ENCODE data around the gene BRWD1.
A peak's percentile ranks its signal among the peaks of the same experiment; 100 is the strongest.

BRWD1 gene

DNA sequence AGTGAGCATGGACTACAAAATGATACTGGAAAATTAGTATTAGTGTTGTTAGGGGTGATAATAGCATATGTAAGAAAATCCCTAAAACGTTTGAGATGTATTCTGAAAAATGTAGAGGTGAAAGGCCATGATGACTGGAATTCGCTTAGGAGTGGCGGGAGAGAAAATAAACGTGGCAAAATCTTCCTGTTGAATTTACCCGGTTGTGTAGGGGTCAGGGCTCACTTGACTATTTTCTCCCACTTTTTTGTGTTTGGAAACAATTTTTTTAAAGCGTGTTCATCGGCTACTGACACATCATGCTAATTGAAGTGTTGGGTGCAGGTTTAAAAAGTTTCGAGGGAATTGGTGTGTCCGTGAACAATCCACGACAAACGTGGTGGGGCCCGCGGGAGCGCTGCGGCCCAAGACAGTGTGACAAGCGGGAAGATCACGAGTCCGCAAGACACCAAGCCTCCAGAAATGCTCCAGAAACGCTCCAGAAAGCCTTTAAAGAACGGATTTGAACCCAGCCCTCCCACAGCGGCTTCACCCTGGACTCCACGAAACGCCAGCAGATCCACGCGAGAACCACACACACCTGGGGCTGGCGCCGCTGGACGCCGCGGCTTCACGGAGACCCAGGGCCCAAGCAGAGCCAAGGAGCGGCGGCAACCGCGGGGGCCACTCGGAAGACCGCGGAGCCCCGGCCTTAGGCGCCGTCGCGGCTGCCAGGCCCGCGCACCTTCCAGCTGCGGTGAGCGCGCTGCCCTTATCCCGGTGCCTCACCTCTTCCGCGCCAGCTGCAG, 130.8 kb downstream of the BRWD1 start:
- DNase-seq (ENCODE audit: low spot score): peak; percentile 25
- in situ Hi-C loops (cut with MboI; ENCODE audit: low sequenced_read_pairs, unreplicated experiment): loop anchor here (25.0 kb wide), 1 partner anchor 205 kb away; a partner anchor contains a TSS
- TF ChIP-seq, protein P1, sequence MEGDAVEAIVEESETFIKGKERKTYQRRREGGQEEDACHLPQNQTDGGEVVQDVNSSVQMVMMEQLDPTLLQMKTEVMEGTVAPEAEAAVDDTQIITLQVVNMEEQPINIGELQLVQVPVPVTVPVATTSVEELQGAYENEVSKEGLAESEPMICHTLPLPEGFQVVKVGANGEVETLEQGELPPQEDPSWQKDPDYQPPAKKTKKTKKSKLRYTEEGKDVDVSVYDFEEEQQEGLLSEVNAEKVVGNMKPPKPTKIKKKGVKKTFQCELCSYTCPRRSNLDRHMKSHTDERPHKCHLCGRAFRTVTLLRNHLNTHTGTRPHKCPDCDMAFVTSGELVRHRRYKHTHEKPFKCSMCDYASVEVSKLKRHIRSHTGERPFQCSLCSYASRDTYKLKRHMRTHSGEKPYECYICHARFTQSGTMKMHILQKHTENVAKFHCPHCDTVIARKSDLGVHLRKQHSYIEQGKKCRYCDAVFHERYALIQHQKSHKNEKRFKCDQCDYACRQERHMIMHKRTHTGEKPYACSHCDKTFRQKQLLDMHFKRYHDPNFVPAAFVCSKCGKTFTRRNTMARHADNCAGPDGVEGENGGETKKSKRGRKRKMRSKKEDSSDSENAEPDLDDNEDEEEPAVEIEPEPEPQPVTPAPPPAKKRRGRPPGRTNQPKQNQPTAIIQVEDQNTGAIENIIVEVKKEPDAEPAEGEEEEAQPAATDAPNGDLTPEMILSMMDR (IDR thresholded peaks at IDR 0.05; ENCODE audit: borderline replicate concordance, control extremely low read depth, extremely low read depth, insufficient read depth, missing control alignments): no peak

DNA sequence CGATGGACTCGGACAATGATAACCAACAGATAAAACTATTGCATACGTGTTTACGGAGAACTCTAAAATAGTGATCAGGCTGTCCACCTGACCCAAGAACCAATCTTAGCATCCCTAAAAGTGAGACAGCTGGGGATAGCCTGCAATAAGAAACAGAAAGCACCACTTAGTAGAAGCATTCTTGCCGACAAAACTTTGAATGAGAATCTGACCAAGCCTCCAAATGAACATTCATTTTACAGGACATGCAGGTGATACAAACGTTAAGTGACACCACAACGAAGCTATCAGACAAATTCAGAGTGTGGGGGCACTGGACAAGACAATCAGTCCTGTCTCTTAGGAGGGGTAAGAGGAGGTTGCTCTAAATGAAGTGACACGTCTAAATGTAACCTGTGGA, 131.4 kb downstream of the BRWD1 start:
- DNase-seq (ENCODE audit: low spot score): no peak
- TF ChIP-seq, protein P1 (IDR thresholded peaks at IDR 0.05; ENCODE audit: borderline replicate concordance, control extremely low read depth, extremely low read depth, insufficient read depth, missing control alignments): no peak
- in situ Hi-C loops (cut with MboI; ENCODE audit: low sequenced_read_pairs, unreplicated experiment): loop anchor here (25.0 kb wide), 1 partner anchor 205 kb away; a partner anchor contains a TSS

DNA sequence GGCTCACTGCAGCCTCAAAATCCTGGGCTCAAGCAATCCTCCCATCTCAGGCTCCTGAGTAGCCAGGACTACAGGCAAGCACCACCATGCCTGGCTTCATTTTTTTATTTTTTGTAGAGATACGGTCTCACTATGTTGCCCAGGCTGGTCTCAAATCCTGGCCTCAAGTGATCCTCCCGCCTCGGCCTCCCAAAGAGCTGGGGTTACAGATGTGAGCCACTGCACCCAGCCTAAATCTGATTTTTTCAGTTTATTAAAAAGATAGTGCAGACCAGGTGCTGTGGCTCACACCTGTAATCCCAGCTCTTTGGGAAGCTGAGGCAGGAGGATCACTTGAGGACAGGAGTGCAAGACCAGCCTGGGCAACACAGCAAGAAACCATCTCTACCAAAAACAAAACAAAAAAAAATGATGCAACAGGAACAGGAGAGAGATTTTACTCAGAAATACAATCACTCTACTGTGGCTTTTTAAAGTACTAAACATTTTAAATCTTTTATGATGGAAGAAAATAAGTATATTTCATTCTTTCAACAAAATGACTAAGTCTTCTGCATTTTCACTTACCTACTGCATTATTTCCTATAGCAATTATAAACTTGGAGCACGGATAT, 132.1 kb downstream of the BRWD1 start:
- in situ Hi-C loops (cut with MboI; ENCODE audit: low sequenced_read_pairs, unreplicated experiment): loop anchor here (25.0 kb wide), 1 partner anchor 206 kb away; a partner anchor contains a TSS
- DNase-seq (ENCODE audit: low spot score): no peak
- TF ChIP-seq, protein P1 (IDR thresholded peaks at IDR 0.05; ENCODE audit: borderline replicate concordance, control extremely low read depth, extremely low read depth, insufficient read depth, missing control alignments): no peak

DNA sequence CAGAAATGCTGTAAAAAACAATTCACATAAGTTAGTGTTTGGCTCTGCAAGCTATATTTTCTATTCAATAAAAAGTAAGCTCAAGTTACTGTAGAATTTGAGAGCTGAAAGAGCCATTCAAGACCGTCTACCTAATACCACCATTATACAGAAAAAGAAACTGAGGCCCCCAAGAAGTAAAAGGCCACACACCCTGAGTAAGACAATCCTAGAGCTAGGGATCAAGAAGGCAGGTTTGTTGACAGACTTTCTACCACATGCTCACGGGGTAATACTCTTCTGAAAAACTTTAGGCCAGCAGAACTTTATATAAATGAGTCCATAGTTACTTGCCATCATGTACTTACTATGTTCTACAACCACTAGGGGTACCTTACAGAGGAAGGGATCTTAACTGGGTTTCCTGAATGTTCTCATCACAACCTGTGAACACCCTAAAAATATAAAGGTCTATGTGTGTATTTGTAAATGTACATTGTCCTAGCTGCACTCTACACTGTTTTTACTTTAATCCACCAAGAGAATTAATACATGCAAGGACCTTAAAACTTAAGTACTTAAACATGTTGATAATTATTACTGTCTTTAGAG, 132.9 kb downstream of the BRWD1 start:
- in situ Hi-C loops (cut with MboI; ENCODE audit: low sequenced_read_pairs, unreplicated experiment): loop anchor here (25.0 kb wide), 1 partner anchor 207 kb away; a partner anchor contains a TSS
- TF ChIP-seq, protein P1 (IDR thresholded peaks at IDR 0.05; ENCODE audit: borderline replicate concordance, control extremely low read depth, extremely low read depth, insufficient read depth, missing control alignments): no peak
- DNase-seq (ENCODE audit: low spot score): no peak

DNA sequence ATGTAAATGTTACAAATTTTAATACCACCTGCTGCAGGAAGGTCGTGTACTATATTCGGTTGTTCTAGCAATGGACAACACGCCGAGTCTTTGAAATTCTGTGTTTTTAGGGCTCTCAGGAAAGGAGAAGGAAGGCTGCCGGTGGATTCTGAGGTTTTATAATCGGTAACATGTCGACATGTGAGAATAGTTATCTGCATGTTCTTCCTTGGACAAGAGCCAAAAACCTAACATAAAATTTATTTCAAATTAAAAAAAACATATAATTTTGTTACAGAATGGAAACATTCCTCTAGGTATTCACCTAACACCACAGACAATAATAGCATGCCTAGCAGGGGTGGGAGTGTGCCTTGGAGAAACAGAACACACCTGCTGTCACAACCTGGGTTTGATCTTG, 135.0 kb downstream of the BRWD1 start:
- DNase-seq (ENCODE audit: low spot score): no peak
- in situ Hi-C loops (cut with MboI; ENCODE audit: low sequenced_read_pairs, unreplicated experiment): loop anchor here (25.0 kb wide), 1 partner anchor 209 kb away; a partner anchor contains a TSS

DNA sequence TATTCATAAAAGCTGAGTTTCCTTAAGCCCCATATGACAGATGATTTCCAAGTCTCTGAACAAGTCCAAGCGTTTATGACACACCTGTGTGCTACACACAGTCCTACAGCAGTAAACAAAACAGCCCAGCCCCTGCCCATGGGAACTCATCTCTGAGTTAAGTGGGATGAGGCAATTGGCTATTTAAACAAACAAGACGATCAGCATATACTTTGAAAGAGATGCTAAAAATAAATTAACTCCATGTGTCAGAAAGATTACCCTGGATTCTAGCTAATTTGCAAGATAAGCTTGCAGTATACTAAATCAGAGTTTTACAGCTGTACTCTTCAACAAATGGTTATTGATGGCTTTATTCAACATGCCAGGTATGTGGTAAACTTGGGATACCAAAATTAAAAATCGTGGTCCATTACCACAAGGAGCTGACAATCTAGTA, 137.1 kb downstream of the BRWD1 start:
- DNase-seq (ENCODE audit: low spot score): no peak
- in situ Hi-C loops (cut with MboI; ENCODE audit: low sequenced_read_pairs, unreplicated experiment): loop anchor here (25.0 kb wide), 1 partner anchor 211 kb away; a partner anchor contains a TSS
- TF ChIP-seq, protein P1 (IDR thresholded peaks at IDR 0.05; ENCODE audit: borderline replicate concordance, control extremely low read depth, extremely low read depth, insufficient read depth, missing control alignments): no peak

More for the DNA sequence above, 135.0 kb downstream of the BRWD1 start:
- TF ChIP-seq, protein P1 (IDR thresholded peaks at IDR 0.05; ENCODE audit: borderline replicate concordance, control extremely low read depth, extremely low read depth, insufficient read depth, missing control alignments): no peak

Measured in GM13976 (cell line).